CD4-positive, alpha-beta T cell treated with Interleukin-6 at 100 ng/mL for 8 hours (primary cell): ENCODE measurements around the gene MKRN2OS.
A peak's percentile ranks its signal among the peaks of the same experiment; 100 is the strongest.
"Not testable (repeated sequence)": the region's sequence is repeated elsewhere in the genome, so short reads cannot be mapped to it uniquely, and the experiment has no call there.

Experiments
- DNase-seq: peaks from one replicate; pipeline ENCODE4 v3.0.0-alpha.2; 2020; ENCODE audit warnings: mixed read lengths, low spot score

Gene MKRN2OS

GRCh38 chr3:12561397-12561796, 16.1 kb upstream of the MKRN2OS start:
- DNase-seq: no peak

DNA sequence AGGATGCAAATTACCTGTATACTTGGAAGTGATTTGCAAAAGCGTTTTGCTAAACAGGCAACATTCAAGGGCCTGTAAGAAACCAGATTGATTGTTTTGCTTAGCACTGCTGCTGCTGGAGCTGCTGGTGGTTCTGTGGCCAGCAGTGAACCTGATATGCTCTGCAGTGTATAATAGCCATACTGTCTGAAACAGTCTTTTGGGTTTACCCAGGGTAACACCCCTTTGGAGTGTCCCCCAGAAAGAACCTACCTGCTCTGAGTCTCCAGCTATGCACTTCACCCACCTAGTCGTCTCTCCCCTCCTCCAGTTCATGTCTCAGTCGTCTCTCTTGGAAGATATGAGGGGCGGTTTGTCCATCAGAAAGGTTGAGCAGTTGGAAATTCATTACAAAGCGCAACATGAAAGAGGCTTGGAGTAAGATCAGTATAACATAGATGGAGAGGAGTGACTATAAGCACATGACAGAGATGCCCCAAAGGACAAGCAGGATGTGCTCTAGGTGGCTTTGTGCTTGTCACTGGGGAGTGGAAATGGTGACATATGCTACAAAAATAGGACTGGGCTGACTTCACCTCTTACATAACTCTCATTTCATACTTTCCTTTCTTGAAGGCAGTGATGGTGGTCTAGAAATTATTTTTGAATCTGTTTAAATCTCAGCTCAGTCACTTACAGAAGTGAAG, 15.3 kb upstream of the MKRN2OS start:
- no peak for DNase-seq

DNA sequence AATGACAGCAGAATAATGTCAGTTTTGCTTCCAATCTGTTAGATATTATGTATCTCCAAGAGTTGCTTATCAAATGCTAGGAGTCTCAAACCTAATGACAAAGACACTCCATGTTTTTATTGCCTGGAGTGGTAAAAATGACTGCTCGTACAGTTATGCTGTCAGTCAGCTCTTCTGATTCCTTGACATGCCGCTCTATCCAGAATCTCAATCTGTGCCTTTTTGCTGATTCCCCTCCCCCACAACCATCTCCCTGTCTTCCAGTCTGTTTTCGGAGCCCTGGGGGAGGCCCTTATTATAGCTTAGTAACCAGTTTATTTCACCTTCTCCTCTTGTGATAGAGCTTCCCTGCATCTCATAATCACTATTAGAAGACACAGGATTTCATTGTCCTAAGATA, 14.2 kb upstream of the MKRN2OS start:
- DNase-seq: no peak

DNA sequence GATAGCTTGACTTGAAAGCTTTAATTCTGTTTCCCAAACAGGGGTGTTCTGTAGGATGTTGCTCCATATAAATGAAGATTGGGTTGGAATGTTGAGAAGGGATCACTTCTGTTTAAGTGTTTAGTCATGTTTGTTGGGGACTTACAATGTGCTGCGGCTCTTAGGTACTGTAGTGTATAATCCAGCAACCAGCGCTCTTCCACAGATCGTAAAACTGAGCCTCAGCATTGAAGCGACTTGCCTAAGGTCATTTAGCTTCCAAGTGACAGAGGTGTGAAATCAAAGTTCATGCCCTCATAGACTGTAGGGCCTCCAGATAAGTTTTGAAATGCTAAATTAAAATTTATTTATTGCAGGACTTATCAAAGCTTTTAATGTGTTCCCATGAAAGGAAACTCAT, 13.4 kb upstream of the MKRN2OS start:
- no peak for DNase-seq

DNA sequence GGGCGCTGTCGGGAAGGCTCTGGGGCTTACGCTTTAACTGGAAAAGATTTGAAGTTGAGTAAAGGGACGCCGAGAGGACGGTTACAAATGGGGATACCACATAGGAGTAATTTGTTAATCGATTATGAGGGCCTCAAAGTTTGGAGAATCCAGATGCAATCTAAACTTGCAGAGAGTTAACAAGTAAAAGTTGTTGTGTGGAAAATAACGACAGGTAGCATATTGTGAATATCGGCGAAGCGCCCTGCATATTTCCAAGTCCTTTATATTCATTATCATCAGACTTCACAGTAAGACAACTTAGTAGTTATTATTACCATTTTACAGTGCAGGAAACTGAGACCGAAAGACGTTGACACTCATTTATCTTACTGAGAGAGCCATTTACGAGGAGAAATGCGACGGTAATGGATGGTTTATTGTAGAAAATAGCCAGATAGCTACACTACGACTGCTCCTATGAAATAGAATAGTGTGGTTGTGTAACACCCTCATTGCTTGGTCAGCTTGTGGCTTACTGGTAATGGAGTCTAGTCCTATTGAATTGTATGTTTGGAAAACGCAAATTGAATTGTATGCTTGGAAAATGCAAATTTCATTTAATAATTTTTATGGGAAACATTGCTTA, 12.3 kb upstream of the MKRN2OS start:
- no peak for DNase-seq

GRCh38 chr3:12556690-12557472, 11.6 kb upstream of the MKRN2OS start, which contains the start of gene MKRN2:
Gene MKRN2, plus strand, starts transcription at chr3:12557087. Its CDS starts 64 bp downstream, at chr3:12557151.
- DNase-seq: peak; percentile 78

DNA sequence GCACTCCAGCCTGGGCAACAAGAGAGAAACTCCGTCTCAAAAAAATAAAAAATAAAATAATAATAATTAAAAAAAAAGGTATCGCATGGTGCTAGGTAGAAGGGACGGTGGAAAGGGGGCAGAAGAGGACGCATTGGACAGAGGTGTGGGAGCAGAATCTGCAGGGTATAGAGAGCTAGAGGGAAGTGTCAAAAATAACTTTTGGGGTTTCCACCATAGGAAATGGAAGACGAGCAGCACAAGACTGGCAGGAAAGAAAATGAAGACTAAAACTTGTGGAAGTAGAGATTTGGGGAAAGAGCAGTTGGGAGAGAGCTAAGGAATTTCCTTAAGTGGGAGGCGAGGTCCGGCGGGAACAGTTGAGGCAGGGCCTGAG, 11.0 kb upstream of the MKRN2OS start:
- DNase-seq: no peak

DNA sequence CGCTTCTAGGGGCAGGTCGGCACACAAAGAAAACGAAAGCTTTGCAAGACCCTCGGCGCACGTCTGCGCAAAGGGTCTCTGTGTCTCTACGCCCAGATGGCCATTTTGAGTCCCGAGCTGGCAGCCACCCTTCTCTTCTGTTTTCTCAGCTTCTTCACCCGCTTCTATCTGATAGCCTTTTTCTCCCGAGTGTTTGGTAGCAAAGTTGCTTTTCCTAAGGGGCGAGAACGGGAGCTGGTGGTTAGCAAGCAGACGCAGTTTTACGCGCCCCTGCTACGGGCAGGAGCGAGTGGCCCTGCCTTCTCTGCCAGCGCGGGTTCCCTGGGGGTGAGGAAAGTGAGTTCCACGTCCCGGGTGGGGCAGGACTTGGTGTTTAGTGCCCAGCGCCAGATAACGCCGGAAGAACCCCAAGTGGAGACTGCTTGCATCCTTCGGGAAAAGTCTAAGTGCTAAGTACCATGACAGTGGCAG, 8.7 kb upstream of the MKRN2OS start:
- DNase-seq: no peak

- no peak for DNase-seq
Observed at GRCh38 chr3:12549971-12550760, 4.9 kb upstream of the MKRN2OS start.

GRCh38 chr3:12544652-12545472, 437 bp downstream of the MKRN2OS start:
- no peak for DNase-seq

DNA sequence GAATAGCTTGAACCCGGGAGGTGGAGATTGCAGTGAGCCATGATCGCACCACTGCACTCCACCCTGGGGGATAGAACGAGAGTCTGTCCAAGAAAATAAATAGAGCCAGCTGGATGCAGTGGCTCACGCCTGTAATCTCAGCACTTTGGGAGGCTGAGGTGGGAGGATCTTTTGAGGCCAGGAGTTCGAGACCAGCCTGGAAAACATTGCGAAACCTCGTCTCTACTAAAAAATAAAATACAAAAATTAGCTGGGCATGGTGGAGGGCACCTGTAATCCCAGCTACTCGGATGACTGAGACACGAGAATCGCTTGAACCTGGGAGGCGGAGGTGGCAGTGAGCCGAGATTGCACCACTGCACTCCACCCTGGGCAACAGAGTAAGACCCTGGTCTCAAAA, 1.8 kb downstream of the MKRN2OS start:
- not testable (repeated sequence) for DNase-seq

- DNase-seq: no peak
Observed at GRCh38 chr3:12541625-12542024, 3.7 kb downstream of the MKRN2OS start.

- DNase-seq: no peak
Observed at GRCh38 chr3:12536423-12536822, 8.9 kb downstream of the MKRN2OS start.

- no peak for DNase-seq
Observed at GRCh38 chr3:12532182-12532581, 13.1 kb downstream of the MKRN2OS start.

- no peak for DNase-seq
Observed at GRCh38 chr3:12527757-12528143, 17.5 kb downstream of the MKRN2OS start.

DNA sequence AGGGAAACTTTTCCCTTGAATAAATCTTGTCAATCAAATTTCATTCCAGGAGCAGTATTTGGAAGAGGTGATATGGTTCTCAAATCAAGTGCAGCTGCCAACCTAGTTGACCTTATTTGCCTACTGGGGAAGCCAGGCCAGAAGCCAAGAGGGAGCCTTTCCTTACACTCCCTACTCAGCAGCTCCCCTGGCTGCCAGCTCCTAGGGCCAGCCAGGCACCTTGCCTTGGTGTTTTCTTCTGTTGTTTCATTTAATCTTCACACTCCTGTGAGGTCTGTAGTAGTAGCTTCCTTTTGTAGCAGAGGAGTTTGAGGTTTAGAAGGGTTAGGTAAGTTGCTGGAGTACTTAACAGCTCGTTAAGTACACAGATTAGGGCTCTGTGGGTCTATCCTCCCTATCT, 22.6 kb downstream of the MKRN2OS start:
- DNase-seq: no peak

- DNase-seq: no peak
Observed at GRCh38 chr3:12521010-12521409, 24.3 kb downstream of the MKRN2OS start.

DNA sequence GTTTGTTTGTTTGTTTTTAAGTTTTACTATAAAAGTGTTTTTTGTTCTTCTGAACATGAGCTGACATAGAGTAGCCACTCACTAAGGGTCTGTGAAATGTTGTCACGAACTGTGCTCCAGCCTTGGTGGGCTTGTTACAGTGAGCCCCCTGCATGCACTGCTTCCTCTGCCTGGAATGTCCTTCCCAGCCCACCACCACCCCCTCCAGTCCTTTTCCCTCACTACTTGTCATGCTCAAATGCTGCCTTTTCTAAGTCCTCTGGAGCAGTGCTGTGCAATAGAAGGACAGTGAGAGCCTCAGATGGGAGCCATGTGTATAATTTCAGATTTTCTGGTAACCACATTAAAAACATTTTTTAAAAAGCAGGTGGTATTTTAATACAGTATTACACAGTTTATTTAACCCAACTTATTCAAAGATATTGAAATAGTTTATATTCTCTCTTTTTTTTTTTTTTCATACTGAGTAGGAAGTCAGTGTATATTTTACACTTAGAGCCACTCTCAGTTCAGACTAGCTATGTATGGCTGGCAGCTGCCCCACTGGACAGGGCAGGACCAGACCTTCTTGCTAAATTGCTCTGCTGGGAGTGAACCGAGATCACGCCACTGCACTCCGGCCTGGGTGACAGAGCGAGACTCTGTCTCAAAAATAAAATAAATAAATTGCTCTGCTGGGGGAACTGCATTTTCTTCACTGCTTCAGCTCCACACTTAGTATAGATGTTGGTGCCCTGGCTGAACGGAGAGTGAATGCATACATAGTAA, 26.9 kb downstream of the MKRN2OS start:
- DNase-seq: no peak

DNA sequence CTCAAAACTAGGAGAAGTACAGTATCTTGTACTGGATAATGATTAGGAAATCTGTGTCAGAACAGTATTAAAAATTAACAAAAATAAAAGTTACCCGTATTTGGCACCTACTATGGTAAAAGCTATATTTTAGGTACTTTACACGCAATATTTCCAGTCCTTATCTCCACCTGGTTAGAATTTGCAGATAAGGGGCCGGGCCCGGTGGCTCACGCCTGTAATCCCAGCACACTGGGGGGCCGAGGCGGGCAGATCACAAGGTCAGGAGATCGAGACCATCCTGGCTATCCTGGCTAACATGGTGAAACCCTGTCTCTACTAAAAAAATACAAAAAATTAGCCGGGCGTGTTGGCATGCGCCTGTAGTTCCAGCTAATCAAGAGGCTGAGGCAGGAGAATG, 28.4 kb downstream of the MKRN2OS start:
- DNase-seq: no peak

DNA sequence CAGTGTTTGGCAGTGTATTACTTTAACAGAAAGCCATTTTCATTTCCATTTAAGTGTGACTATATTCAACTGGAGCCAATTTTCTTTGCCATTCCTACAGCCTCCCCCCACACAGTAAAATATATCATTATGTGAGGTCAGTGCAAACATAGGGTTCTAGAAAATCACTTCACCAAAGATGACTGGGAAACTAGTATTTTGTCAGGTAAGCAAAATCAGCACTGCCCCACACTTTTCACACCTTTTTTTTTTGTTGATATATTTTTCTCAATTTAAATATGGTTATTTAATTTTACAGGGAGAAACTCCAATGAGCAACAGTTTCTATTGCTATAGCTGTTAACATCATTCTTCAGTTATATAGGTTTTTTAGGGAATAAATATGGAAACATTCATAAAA, 29.7 kb downstream of the MKRN2OS start:
- DNase-seq: no peak
